ENCODE data around the gene DLL4.
"Not testable (repeated sequence)": the region's sequence is repeated elsewhere in the genome, so short reads cannot be mapped to it uniquely, and the experiment has no call there.

The DLL4 gene

GRCh38 chr15:40958723-40959122 lies 29.6 kb downstream of the DLL4 start:
- DNase-seq (ENCODE audit: low read depth, low spot score): no peak

DNA sequence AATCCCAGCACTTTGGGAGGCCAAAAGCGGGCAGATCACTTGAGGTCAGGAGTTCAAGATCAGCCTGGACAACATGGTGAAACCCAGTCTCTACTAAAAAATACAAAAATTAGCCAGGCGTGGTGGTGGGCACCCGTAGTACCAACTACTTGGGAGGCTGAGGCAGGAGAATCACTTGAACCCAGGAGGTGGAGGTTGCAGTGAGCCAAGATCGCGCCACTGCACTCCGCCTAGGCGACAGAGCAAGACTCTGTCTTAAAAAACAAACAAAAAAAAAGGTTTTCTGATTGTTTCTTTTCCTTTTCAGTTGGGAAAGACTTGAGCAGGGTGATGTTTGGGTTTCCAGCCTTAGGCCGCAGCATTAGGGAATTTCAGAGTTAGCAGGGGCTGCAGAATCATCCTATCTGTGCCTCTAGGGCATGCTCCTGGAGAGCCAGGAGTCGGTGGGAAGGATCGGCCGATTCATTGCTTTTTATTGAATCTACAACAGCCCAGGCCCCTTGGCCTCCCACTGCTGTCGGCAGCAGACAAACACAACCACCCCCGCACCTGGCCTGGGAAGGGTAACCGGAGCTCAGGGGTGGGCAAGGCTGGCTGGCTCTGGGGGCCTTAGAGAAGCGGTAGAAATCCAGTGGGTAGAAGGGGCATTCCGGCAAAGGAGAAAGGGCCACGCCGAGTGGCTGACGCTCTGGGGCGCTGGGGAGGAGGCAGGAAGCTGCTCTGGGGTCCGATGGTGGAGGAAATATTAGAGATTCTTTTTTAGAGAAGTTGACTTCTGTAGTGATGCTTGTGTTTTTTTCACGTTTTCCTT lies 30.4 kb downstream of the DLL4 start:
- peak; percentile 89 for DNase-seq (ENCODE audit: low read depth, low spot score)

- no peak for DNase-seq (ENCODE audit: low read depth, low spot score)
Observed at GRCh38 chr15:40960151-40960885, 31.2 kb downstream of the DLL4 start.

DNA sequence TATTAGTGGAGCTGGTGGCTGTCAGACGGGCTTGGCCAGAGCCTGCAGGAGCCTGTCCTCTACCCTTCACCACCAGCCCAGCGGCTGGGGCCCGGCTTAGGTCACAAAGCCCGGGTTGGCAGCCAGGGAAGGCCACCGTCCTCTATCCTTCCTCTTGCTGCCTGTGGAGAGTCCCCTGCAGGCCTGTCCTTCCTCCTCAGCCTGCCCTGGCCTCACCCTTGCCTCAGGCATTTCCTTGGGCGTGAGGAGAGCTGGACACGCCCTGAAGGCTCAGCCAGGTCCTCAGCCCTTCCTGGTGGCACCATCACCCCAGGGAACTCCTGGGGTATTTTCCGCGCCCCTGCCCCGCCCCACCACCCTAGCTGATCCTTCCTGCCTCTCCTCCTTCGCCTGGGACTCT lies 31.8 kb downstream of the DLL4 start:
- no peak for DNase-seq (ENCODE audit: low read depth, low spot score)

GRCh38 chr15:40961740-40962139 lies 32.6 kb downstream of the DLL4 start:
- not testable (repeated sequence) for DNase-seq (ENCODE audit: low read depth, low spot score)

DNA sequence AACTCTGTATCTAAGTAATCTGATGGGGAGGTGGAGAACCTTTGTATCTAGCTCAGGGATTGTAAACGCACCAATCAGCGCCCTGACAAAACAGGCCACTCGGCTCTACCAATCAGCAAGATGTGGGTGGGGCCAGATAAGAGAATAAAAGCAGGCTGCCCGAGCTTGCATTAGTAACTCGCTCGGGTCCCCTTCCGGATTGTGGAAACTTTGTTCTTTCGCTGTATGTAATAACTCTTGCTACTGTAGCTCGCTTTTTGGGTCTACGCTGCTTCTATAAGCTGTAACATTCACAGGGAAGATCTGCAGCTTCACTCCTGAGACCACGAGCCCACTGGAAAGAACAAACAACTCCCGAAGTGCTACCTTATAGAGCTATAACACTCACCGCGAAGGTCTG lies 33.2 kb downstream of the DLL4 start:
- not testable (repeated sequence) for DNase-seq (ENCODE audit: low read depth, low spot score)

DNA sequence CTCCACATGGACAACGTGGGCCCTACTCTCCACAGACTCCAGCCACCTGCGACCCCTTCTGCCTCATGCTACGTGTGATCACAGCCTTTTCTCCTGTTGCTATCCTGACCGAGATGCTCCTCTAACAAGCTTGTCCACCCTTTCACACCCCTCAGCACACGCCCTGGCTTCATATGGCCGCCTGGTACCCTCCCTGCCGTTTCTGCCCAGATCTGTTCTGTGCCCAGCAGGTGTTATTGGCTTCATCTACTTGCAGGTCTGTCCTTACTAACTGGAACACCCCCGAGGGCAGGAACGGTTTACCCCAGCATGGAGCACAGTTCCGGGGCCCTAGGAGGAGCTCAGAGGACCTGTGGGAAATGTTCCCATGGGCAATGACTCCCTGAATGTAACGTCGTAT lies 34.1 kb downstream of the DLL4 start:
- no peak for DNase-seq (ENCODE audit: low read depth, low spot score)

DNA sequence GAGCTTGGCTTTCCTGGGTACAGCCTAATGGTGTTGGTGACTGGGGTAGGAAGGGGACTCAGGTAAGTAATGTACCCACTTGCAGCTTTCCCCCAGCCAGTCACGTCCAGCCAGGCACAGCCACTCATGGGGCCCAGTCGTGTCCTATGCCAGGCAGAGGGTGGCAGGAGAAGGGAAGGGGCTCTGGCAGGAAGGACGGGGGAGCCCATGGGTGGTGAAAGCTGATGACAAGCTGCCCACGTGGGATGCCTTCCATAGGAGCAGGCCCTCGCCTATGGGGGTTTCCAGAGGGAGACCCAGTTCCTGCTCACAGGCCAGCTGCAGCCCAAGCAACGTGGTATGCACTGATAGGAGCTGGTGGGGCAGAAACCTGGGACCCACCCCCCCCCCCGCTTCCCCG lies 34.9 kb downstream of the DLL4 start:
- DNase-seq (ENCODE audit: low read depth, low spot score): no peak

DNA sequence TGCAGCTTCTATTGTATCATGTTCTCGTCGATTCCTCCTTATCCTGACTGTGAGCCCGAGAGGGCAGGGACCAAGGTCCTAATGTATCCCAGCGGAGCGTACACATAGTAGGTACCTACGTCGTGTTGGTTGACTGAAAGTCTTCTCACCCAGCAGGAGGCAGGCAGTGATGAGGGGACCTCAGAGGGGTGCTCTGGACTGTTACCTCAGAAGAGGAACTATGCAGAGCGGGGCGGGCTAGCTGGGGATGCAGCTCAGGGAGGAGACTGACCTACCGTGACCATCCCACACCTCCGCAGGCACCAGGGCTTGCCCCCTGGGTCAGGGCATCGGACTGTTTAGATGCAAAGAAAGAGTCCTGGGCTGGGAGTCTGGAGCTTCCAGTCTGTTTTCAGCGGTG lies 35.5 kb downstream of the DLL4 start:
- DNase-seq (ENCODE audit: low read depth, low spot score): no peak

- peak; percentile 90 for DNase-seq (ENCODE audit: low read depth, low spot score)
Observed at GRCh38 chr15:40968290-40969085, 39.3 kb downstream of the DLL4 start.

DNA sequence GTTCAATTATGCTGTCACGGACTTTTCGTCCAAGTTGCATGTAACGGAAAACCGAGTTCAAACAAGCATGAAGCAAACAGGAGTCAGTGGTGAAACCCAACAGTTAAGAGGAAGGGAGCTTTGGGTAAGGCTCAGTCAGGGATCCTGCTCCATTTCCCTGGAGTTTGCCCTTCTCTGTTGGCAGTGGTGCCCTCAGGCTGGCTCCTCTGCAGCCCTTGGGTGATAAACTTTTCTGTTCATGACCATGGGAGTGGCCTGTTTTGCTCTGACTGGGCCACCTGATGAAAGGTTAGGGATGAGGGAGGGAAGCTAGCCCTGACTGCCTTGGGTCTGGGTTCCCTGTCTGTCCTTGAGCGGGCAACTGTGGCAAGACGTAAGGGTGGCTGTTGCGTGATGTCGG lies 40.2 kb downstream of the DLL4 start:
- DNase-seq (ENCODE audit: low read depth, low spot score): no peak

DNA sequence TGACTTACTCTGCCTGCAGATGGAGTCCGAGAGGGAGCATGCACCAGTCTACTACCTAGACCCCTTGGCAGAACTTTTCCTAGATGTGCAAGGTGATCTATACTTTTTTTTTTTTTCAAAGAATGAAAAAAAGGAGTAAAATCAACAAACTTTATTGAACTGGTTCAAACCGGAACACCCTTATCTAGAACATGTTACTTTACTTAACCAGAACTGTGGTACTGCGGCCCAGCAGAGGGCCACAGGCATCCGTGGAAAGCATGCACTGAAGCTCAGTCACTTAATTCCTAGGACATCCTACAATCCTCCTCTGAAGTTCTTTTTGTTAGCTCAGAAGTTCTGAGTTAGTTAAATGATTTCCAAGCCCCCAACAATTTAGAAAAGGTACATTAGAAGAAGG lies 45.7 kb downstream of the DLL4 start:
- DNase-seq (ENCODE audit: low read depth, low spot score): no peak

GRCh38 chr15:40976819-40977218 lies 47.7 kb downstream of the DLL4 start:
- DNase-seq (ENCODE audit: low read depth, low spot score): no peak

DNA sequence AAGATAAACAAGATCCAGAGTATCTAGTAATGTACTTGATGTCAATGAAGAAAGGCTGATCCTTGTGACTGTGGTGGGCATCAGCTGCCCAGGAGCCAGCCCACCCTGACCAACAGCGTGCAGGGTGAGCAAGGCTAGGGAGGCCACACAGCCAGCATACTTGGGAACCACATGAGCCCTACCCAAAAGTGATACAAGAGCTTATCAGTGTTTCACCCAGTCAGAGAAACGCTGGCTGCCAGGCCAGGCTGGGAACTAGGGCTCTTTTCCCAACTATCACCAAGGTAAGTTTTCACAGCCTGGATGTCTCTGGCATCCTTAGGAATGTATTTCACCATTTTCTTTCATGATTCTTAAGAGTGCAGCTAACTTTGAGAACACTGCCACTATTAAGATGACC lies 49.0 kb downstream of the DLL4 start:
- no peak for DNase-seq (ENCODE audit: low read depth, low spot score)

GRCh38 chr15:40978562-40978961 lies 49.4 kb downstream of the DLL4 start:
- no peak for DNase-seq (ENCODE audit: low read depth, low spot score)

- no peak for DNase-seq (ENCODE audit: low read depth, low spot score)
Observed at GRCh38 chr15:40981186-40981585, 52.0 kb downstream of the DLL4 start.

DNA sequence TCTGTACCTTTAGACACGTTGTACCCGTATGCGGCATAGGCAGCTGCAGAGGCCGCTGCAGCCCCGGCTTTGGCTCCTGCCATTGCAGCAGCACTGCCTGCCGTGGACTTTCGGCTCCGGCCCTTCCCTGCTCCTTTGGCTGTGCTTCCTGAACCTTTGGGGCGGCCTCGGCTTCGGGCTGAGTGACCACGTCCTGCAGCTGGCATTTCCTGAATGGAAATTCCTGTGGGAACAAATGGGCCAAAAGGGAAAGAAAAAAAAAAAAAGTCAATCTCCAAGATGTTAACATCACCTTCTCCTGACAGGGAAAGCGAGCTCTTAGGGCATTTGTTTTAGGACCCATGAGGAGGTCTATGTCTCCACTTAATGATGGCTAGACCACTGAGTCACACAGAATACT lies 53.7 kb downstream of the DLL4 start:
- no peak for DNase-seq (ENCODE audit: low read depth, low spot score)

- DNase-seq (ENCODE audit: low read depth, low spot score): no peak
Observed at GRCh38 chr15:40984406-40984805, 55.3 kb downstream of the DLL4 start.

GRCh38 chr15:40984964-40985363 lies 55.8 kb downstream of the DLL4 start:
- no peak for DNase-seq (ENCODE audit: low read depth, low spot score)

GRCh38 chr15:40985541-40986330 lies 56.6 kb downstream of the DLL4 start:
- no peak for DNase-seq (ENCODE audit: low read depth, low spot score)

DNA sequence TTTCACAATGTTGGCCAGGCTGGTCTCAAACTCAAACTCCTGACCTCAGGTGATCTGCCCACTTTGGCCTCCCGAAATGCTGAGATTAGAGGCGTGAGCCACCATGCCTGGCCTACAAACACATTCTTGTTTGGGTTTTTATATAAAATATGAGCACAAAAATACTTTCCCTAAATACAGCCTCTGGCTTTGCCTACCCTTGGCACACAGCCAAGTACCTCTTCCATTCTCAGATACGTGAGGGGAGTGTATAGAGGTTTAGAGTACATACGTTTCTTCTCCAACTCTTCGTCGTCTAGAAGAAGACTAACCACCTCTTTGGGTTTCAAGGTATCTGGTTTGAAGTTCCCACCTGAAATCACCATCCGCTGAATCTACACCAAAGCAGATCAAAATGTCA lies 57.7 kb downstream of the DLL4 start:
- DNase-seq (ENCODE audit: low read depth, low spot score): no peak

GRCh38 chr15:40988156-40988555 lies 59.0 kb downstream of the DLL4 start:
- DNase-seq (ENCODE audit: low read depth, low spot score): no peak
